ENCODE data around the gene NOXO1. TPM values are rescaled to one million over a fixed set of nuclear protein-coding genes. Genes with fewer than 3 reads are reported as not detected.

The NOXO1 gene
- total and polyA plus RNA-seq, 9 of the 15 experiments (the other 6 are each of a cell fraction or from before 2014, with no cell fraction given), result not detected

GRCh38 chr16:1958715-1959268, 22.5 kb downstream of the NOXO1 start (continued):
- TF ChIP-seq ZBTB8A (IDR thresholded peaks at IDR 0.05; ENCODE audit: partially characterized antibody), result no peak
- TF ChIP-seq HDAC2 (IDR thresholded peaks at IDR 0.05), result peak; percentile 24; the same call in 1 of the 2 replicates
- TF ChIP-seq LCOR (CRISPR knock-in tag; IDR thresholded peaks at IDR 0.05), result no peak
- no peak for TF ChIP-seq ZNF551 (CRISPR knock-in tag; IDR thresholded peaks at IDR 0.05)
- TF ChIP-seq NBN (IDR thresholded peaks at IDR 0.05; ENCODE audit: low read depth), result 0 out of 2 replicates have a peak, but pooled peaks have one; percentile 24
- TF ChIP-seq ZNF436 (CRISPR knock-in tag; IDR thresholded peaks at IDR 0.05), result peak; percentile 77
- TF ChIP-seq SAFB2 (IDR thresholded peaks at IDR 0.05; ENCODE audit: borderline replicate concordance, low read depth, low read length, severe bottlenecking), result no peak
- TF ChIP-seq FUS (optimal IDR thresholded peaks at IDR 0.05; ENCODE audit: low read depth, low read length), result no peak
- no peak for TF ChIP-seq ZNF217 (CRISPR knock-in tag; IDR thresholded peaks at IDR 0.05)
- peak; percentile 91 for TF ChIP-seq BCOR (IDR thresholded peaks at IDR 0.05)
- no peak for TF ChIP-seq KDM2B (CRISPR knock-in tag; IDR thresholded peaks at IDR 0.05)
- TF ChIP-seq FOXO4 (CRISPR knock-in tag; IDR thresholded peaks at IDR 0.05), result no peak
- TF ChIP-seq CBFA2T3 (IDR thresholded peaks at IDR 0.05), result no peak
- no peak for TF ChIP-seq NR3C1 (CRISPR knock-in tag; IDR thresholded peaks at IDR 0.05)
- TF ChIP-seq RFX7 (CRISPR knock-in tag; IDR thresholded peaks at IDR 0.05), result no peak
- no peak for TF ChIP-seq ZC3H4 (CRISPR knock-in tag; IDR thresholded peaks at IDR 0.05; ENCODE audit: borderline replicate concordance)
- no peak for TF ChIP-seq SMARCC2 (IDR thresholded peaks at IDR 0.05; ENCODE audit: low read depth)
- TF ChIP-seq ZNF707 (CRISPR knock-in tag; conservative IDR thresholded peaks at IDR 0.05), result no peak
- no peak for TF ChIP-seq EZH2 (IDR thresholded peaks at IDR 0.05; ENCODE audit: borderline replicate concordance, low read depth, low read length)
- no peak for TF ChIP-seq FOS (IDR thresholded peaks at IDR 0.05; ENCODE audit: extremely low read depth, insufficient read length)
- no peak for TF ChIP-seq OTX1 (CRISPR knock-in tag; IDR thresholded peaks at IDR 0.05)
- no peak for TF ChIP-seq ZNF668 (CRISPR knock-in tag; IDR thresholded peaks at IDR 0.05)
- TF ChIP-seq TBP (optimal IDR thresholded peaks at IDR 0.05; ENCODE audit: low read depth, low read length), result no peak
- TF ChIP-seq TAF15 (IDR thresholded peaks at IDR 0.05; ENCODE audit: low read depth, low read length), result no peak
- TF ChIP-seq HDGF (IDR thresholded peaks at IDR 0.05), result no peak
- no peak for TF ChIP-seq MCM2 (IDR thresholded peaks at IDR 0.05; ENCODE audit: low read depth)
- TF ChIP-seq NUFIP1 (IDR thresholded peaks at IDR 0.05; ENCODE audit: partially characterized antibody), result no peak
- no peak for TF ChIP-seq PURB (CRISPR knock-in tag; IDR thresholded peaks at IDR 0.05; ENCODE audit: low read depth)
- no peak for TF ChIP-seq ZFP30 (CRISPR knock-in tag; IDR thresholded peaks at IDR 0.05; ENCODE audit: borderline replicate concordance)

All from K562 (cell line).